ENCODE data around the gene HOXB7. TPM values are rescaled to one million over a fixed set of nuclear protein-coding genes. Genes with fewer than 3 reads are reported as not detected.

HOXB7 gene
- total RNA-seq, 2 donors from 2014 or later, result 26.6 to 30.2 TPM

DNA sequence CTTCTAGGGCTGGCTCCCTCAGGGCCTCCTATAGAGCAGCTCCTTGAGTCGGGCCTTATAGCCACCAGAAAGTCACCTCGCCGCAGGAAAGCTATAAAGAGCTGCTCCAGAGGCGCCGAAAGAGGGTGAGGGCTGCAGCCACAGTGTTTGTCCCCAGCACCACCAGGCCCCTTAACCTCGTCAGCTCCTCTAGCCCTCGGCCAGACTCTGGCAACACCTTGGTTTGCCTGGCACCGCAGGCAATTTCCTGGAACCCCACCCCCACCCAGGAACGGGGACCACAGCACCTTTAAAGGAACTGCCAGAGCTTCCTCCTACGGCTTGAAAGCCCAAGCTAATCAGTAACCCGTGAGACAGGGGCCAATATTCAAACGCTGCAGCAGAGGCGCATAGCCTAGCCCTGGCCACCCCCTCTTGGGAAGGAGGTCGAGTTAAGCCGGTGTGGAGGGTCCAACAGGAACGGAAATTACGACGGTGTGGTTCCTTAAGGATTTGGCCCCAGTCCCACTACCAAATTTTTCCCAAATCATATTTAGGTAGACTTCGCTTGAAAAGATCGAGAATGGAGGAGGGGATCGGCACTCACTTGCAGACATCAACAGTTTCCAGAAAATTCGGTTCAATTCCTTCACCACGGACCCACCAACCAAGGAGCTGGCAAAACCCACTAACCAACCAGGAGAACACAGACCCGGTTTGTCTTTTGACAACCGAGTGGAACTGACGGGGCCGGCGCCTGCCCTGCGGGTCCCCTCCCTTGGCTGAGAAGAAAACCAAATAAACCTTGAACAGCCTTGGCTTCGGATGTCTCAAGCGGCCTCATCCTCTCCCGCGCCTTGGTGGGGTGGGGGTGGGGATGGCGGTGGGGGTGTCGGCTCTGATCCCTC is 9.0 kb downstream of the HOXB7 start:
- DNase-seq (peak; percentile 72 to 82), ATAC-seq (peak; percentile 56)
- intact Hi-C loops (cut with DNase I, micrococcal nuclease), result no loop called here

DNA sequence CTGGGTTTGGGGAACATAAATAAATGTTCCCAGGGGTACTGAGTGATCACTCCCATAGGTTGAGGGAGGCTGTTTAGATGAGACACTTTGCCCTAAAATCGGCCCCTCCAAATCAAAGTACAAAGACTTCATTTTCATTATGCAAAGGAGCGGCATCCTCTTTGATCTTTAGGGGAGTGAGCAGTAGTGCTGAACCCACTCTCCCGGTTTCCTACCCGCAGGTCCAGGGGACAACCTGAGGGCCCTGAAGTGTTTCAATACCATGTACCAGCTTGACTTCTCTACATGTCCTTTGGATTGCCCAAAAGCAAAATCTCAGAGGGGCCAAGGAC is 9.6 kb downstream of the HOXB7 start:
- no peak for DNase-seq
- intact Hi-C loops (cut with DNase I, micrococcal nuclease), result no loop called here
- no peak for ATAC-seq

- DNase-seq, result no peak
- ATAC-seq, result no peak
- intact Hi-C loops (cut with DNase I, micrococcal nuclease), result no loop called here
Observed at GRCh38 chr17:48600244-48601098, 10.3 kb downstream of the HOXB7 start.

GRCh38 chr17:48599354-48599753 is 11.5 kb downstream of the HOXB7 start:
- intact Hi-C loops (cut with DNase I, micrococcal nuclease), result no loop called here
- ATAC-seq, result no peak
- DNase-seq, result no peak

GRCh38 chr17:48598736-48599135 is 12.1 kb downstream of the HOXB7 start:
- ATAC-seq (no peak), DNase-seq (no peak)
- intact Hi-C loops (cut with DNase I, micrococcal nuclease), result no loop called here

DNA sequence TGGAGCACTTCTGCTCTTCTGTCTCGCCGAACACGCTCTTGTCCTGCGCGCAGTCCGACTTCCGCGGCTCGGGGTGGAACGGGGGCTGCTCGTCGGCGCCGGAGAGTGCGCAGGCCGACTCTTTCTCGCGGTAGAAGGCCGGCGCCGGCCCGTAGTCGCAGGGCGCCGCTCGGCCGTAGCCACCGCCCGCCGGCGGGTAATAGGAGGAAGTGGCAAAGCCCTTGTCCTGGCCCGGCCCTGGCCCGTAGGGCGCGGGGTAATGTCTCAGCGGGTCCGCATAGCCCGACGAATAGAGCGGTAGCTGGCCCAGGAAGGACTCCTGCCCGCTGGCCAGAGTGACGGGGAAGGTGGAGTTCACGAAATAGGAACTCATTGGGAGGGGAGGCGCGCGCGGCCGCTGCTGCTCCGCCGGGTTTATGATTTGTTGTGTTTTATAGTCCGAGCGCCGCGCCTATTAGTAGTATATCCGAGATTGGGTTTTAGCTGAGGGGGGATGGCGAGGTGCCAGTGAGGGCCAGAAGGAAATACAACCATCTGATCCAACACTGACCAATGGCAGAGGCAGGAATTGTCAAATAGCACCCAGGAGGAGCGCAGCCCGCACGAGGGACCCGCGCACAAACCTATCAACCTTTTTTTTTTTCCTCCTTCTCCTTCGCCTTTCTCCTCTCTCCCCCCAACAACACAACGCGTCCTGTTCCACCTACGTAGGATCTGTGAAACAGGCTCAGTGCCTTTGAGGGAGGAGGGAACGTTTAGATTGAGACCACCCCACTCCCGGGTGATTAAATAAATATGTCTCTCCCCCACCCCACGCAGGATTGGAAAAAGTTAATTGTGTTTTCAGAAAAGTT is 12.8 kb downstream of the HOXB7 start:
- intact Hi-C loops (cut with DNase I, micrococcal nuclease), result no loop called here
- DNase-seq (peak; percentile 91 to 93), ATAC-seq (peak; percentile 65)

- intact Hi-C loops (cut with DNase I, micrococcal nuclease), result no loop called here
- ATAC-seq (no peak), DNase-seq (no peak)
Observed at GRCh38 chr17:48597528-48597777, 13.4 kb downstream of the HOXB7 start.

DNA sequence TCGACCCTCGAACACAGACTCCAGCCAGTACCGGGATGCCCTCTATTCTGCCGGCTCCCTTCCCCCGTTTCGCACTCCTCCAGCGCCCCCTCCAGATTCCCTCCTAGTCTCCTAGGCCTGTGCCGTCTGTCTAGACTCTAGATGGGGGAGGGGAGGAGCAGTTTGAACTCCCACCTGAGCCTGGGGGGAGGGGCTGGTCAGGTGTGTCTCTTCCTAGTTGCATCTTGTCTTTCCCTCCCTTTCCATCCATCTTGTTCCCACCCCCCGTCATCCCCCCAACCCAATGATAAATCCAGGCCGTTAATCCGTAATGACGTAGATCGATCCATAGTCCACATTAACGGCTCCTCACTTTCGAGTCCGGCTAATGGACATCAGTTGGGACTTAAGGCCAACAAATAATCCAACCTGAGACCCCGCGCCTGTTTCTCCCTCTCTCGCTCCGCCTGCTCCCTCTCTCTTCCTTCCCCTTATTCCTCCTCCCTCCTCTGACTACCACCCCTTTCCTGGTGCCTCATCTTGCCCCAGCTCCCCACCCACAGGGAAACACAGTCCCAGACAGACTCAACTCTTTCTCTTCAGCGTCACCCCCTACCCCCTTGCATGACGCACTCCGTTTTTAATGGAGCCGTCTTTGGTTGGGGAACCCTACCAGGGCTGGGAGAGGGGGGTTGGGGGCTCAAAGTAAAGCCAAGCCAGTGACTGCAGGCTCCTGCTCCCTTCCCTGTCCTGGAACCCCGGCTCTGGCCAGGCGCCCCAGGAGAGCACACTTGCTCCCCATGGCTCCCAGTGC is 13.9 kb downstream of the HOXB7 start:
- DNase-seq (no peak), ATAC-seq (no peak)
- intact Hi-C loops (cut with DNase I, micrococcal nuclease), result no loop called here

DNA sequence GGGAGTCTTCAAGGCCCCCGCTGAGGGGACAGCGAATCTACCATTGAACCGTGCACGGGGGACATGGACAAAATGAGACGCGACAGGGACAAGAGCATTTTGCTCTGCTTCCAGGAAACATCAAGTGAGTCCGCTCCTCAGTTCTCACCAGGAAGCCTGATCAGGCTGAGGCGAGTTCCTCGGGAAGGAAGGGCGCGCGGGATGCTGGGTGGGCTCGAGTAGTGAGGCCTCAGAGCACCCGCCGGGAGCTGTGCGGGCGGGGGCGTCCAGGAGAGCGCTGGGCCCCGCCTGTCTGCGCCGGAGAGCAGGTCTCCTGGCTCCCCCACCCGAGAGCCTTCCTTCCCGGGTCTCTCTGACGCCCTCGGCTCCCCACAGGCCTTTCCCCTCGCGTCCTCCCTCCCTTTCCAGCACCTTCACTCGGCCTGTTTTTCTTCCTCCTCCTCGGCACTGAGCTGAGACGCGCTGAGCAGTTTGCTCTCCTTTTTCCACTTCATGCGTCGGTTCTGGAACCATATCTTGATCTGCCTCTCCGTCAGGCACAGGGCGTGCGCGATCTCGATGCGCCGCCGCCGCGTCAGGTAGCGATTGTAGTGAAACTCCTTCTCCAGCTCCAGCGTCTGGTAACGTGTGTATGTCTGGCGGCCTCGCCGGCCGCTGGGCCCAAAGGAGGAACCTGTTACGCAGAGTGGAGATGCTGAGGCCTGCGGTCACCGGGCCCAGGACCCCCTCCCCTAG is 14.7 kb downstream of the HOXB7 start:
- DNase-seq, result no peak
- intact Hi-C loops (cut with DNase I, micrococcal nuclease), result no loop called here
- no peak for ATAC-seq

DNA sequence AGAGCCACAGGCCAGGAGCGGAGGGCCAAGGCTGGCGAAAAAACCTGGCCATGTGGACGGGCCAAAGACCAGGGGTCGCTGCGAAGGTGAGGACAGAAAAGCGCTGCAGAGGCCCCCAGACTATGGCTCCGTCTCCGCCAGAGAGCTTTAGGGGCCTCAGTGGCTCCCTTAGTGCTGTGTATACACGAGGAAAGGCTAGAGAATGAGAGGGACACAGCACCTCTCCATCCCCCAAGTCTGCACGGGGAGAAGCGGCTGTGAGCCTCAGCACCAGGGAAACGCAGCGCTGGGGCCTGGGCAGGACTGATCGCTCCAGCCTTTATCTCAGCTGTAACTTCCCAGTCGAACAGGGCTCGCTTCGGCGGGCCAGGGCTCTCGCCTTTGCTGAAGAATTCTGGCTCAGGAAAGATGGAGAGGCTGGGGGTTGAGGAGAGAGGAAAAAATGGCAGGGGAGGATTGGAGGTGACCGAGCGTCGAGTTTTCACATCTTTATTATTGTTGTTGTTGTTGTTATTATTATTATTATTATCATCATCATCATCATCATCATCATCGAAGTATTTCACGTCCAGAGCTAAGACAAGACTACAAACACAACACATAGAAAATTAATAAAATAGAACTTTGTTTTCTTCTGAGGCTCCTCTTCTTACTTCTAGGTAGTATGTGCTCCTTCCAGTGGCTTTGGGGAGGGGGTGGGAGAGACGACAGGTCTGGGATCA is 15.4 kb downstream of the HOXB7 start:
- ATAC-seq, result no peak
- DNase-seq, result no peak
- intact Hi-C loops (cut with DNase I, micrococcal nuclease), result no loop called here

DNA sequence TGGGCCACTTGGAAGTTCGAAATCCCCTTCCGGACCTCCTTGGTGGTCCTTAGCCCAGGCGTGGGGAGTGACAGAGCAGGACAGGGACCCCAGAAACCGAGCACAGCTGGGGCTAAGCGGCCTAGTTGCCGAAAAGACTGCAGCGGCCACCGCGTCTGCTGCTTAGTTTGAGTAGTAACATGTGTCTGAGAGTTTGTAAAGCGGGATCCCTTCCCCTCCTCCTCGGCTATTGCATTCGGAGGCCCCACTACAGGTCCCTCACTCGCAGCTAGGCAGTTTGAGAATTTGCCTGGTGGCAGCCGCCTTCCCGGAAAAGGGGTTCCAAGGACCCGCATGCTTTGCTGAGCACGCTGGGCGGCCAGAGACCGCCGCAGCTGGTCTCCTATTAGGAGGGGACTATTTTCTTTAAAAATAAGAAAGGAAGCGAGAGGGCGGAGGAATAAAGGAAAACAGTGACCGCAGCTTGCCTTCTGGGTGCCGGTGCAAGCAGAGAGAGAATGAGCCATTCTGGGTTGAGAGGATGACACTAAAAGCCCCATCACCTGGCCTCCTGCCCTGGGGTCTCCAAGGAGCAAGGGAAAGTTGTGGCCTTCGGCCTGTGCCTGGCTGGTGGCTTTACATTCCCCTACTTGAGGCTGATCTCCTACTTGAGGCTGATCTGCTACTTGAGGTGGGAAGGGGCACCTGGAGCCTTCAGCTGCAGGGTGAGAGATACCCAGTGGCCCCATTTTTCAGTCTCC is 16.1 kb downstream of the HOXB7 start:
- DNase-seq (no peak), ATAC-seq (no peak)
- intact Hi-C loops (cut with DNase I, micrococcal nuclease), result no loop called here

- no peak for ATAC-seq
- intact Hi-C loops (cut with DNase I, micrococcal nuclease), result no loop called here
Observed at GRCh38 chr17:48593840-48594537, 16.8 kb downstream of the HOXB7 start.

GRCh38 chr17:48593126-48593829 is 17.5 kb downstream of the HOXB7 start, which contains the start of gene HOXB5:
Gene HOXB5 (minus strand): TSS chr17:48593779. CDS start chr17:48593682, 97 bp downstream.
- ATAC-seq (no peak), DNase-seq (no peak)
- intact Hi-C loops (cut with DNase I, micrococcal nuclease), result no loop called here

More at GRCh38 chr17:48593840-48594537, 16.8 kb downstream of the HOXB7 start:
- DNase-seq, result peak in 1 of 2 donors; percentile 75

GRCh38 chr17:48592577-48592976 is 18.2 kb downstream of the HOXB7 start:
- intact Hi-C loops (cut with DNase I, micrococcal nuclease), result no loop called here
- ATAC-seq (no peak), DNase-seq (no peak)

DNA sequence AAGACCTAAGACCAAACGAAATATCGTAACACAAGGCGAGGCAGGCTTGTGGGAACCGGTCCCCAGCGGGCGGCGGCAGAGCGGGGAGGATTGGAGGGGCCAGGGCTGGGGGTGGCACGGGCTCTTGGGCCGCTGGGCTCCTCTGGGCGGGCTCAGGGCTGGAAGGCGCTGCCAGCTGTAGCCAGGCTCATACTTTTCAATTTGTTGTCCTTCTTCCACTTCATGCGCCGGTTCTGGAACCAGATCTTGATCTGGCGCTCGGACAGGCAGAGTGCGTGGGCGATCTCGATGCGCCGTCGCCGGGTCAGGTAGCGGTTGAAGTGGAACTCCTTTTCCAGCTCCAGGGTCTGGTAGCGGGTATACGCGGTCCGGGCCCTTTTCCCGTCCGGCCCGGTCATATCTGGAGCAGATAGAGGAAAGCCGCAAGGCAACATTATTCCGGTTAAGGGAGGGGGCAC is 18.7 kb downstream of the HOXB7 start:
- DNase-seq (no peak), ATAC-seq (no peak)
- intact Hi-C loops (cut with DNase I, micrococcal nuclease), result no loop called here

All from left colon (tissue), 2 donors.